Activated CD4-positive, alpha-beta T cell treated with anti-CD3 and anti-CD28 coated beads, Interleukin-2, amount 50 U/mL, for 24 hours (primary cell): ENCODE measurements around the gene IFI27.

Source experiments
- DNase-seq, 2 donors: peaks; one replicate each; pipeline ENCODE4 v3.0.0-alpha.2; 2020; ENCODE audit warnings: low read depth in 1 of 2, low spot score in 1 of 2

Gene IFI27

GRCh38 chr14:94102768-94103482 lies 7.6 kb upstream of the IFI27 start:
- no peak for DNase-seq

GRCh38 chr14:94103554-94104150 lies 6.9 kb upstream of the IFI27 start:
- DNase-seq, result no peak

- DNase-seq, result no peak
Measured at GRCh38 chr14:94104731-94105130, 5.8 kb upstream of the IFI27 start.

- no peak for DNase-seq
Measured at GRCh38 chr14:94109915-94110250, 653 bp upstream of the IFI27 start.

GRCh38 chr14:94111276-94112095 lies 950 bp downstream of the IFI27 start:
- no peak for DNase-seq

- no peak for DNase-seq
Measured at GRCh38 chr14:94112513-94113063, 2.1 kb downstream of the IFI27 start.

- DNase-seq, result no peak
Measured at GRCh38 chr14:94113073-94113472, 2.5 kb downstream of the IFI27 start.

GRCh38 chr14:94113490-94113889 lies 3.0 kb downstream of the IFI27 start:
- DNase-seq, result no peak

GRCh38 chr14:94113908-94114588 lies 3.5 kb downstream of the IFI27 start:
- DNase-seq, result no peak

GRCh38 chr14:94114589-94115057 lies 4.1 kb downstream of the IFI27 start:
- DNase-seq, result no peak

- no peak for DNase-seq
Measured at GRCh38 chr14:94115058-94115591, 4.6 kb downstream of the IFI27 start.

- no peak for DNase-seq
Measured at GRCh38 chr14:94115631-94116030, 5.1 kb downstream of the IFI27 start.

GRCh38 chr14:94116701-94117100 lies 6.2 kb downstream of the IFI27 start:
- DNase-seq, result no peak

- no peak for DNase-seq
Measured at GRCh38 chr14:94117856-94118255, 7.3 kb downstream of the IFI27 start.

- DNase-seq, result no peak
Measured at GRCh38 chr14:94119071-94119470, 8.5 kb downstream of the IFI27 start.

- no peak for DNase-seq
Measured at GRCh38 chr14:94120667-94121340, 10.3 kb downstream of the IFI27 start.

GRCh38 chr14:94121485-94121884 lies 10.9 kb downstream of the IFI27 start:
- DNase-seq, result no peak

GRCh38 chr14:94122438-94122837 lies 11.9 kb downstream of the IFI27 start:
- no peak for DNase-seq

- DNase-seq, result no peak
Measured at GRCh38 chr14:94123296-94123695, 12.8 kb downstream of the IFI27 start.

- no peak for DNase-seq
Measured at GRCh38 chr14:94123868-94124267, 13.3 kb downstream of the IFI27 start.
